Loucy (cell line): ENCODE results near the gene FA2H.
"Not testable (repeated sequence)": the region's sequence is repeated elsewhere in the genome, so short reads cannot be mapped to it uniquely, and the experiment has no call there.

Experiments
- H2AFZ ChIP-seq: fragments of 200-600 bp; sonication (generic); 2 replicates; pipeline ENCODE4 v1.6.0; 2016; ENCODE audit warnings: antibody characterized with exemption, mild to moderate bottlenecking, low read length, moderate library complexity
- H3F3A ChIP-seq: fragments of 200-600 bp; 2 replicates; pipeline ENCODE4 v1.6.0; 2016; ENCODE audit warnings: antibody characterized with exemption, low read depth, mild to moderate bottlenecking
- H3K27me3 ChIP-seq: fragments of 200-600 bp; sonication (generic); 2 replicates; pipeline ENCODE4 v1.6.1; 2014; ENCODE audit warnings: low read length, mild to moderate bottlenecking; ENCODE audit not compliant: insufficient read depth, poor library complexity, severe bottlenecking
- H3K36me3 ChIP-seq: fragments of 200-600 bp; sonication (generic); 2 replicates; pipeline ENCODE4 v1.6.1; 2016; ENCODE audit warnings: low read length; ENCODE audit not compliant: insufficient read depth
- H3K4me1 ChIP-seq: fragments of 200-600 bp; sonication (generic); 2 replicates; pipeline ENCODE4 v1.5.1; 2014; ENCODE audit warnings: low read length, mild to moderate bottlenecking; ENCODE audit not compliant: insufficient read depth, poor library complexity, severe bottlenecking
- H3K4me2 ChIP-seq: fragments of 200-600 bp; sonication (generic); 2 replicates; pipeline ENCODE4 v1.6.0; 2014; ENCODE audit warnings: antibody characterized with exemption, low read length, low read depth, mild to moderate bottlenecking; ENCODE audit not compliant: poor library complexity, severe bottlenecking
- H3K4me3 ChIP-seq: fragments of 200-600 bp; sonication (generic); 2 replicates; pipeline ENCODE4 v1.5.1; 2014; ENCODE audit warnings: low read length, mild to moderate bottlenecking, mixed read lengths; ENCODE audit not compliant: poor library complexity, severe bottlenecking
- H3K79me2 ChIP-seq: fragments of 200-600 bp; sonication (generic); 2 replicates; pipeline ENCODE4 v1.6.1; 2014; ENCODE audit warnings: low read length; ENCODE audit not compliant: insufficient read depth
- H3K9ac ChIP-seq: fragments of 200-600 bp; sonication (generic); 2 replicates; pipeline ENCODE4 v1.6.0; 2014; ENCODE audit warnings: mild to moderate bottlenecking, low read depth, low read length, moderate library complexity; ENCODE audit not compliant: poor library complexity, severe bottlenecking
- H3K9me2 ChIP-seq: fragments of 200-600 bp; sonication (generic); replicated peaks from 2 replicates; pipeline ENCODE4 v1.6.1; 2016; ENCODE audit warnings: low read depth, low read length, mixed read lengths
- H3K9me3 ChIP-seq: fragments of 200-600 bp; sonication (generic); 2 replicates; pipeline ENCODE4 v1.6.1; 2014; ENCODE audit warnings: mild to moderate bottlenecking, antibody characterized with exemption, low read length, low read depth; ENCODE audit not compliant: insufficient read depth
- H4K20me1 ChIP-seq: fragments of 200-600 bp; sonication (generic); 2 replicates; pipeline ENCODE4 v1.6.0; 2014; ENCODE audit warnings: antibody characterized with exemption, low read length, mild to moderate bottlenecking; ENCODE audit not compliant: insufficient read depth, poor library complexity, severe bottlenecking
- CTCF ChIP-seq: fragments of 200-600 bp; sonication (generic); conservative IDR thresholded peaks from 2 replicates; pipeline ENCODE4 v1.5.1; 2014; ENCODE audit warnings: mild to moderate bottlenecking, antibody characterized with exemption, low read length
- EZH2phosphoT487 ChIP-seq: fragments of 200-600 bp; IDR thresholded peaks from 2 replicates; pipeline ENCODE4 v1.6.1; 2018; ENCODE audit warnings: antibody characterized with exemption, mild to moderate bottlenecking, moderate library complexity, borderline replicate concordance

Gene FA2H

GRCh38 chr16:74811911-74812310, 37.3 kb upstream of the FA2H start:
- no peaks in the 10 kb centered on the region for H3K36me3 ChIP-seq
- H3K4me2 ChIP-seq, result no peak overlapping the region
- no peaks in the 10 kb centered on the region for H3K9me2 ChIP-seq
- H3K79me2 ChIP-seq, result no peaks in the 10 kb centered on the region
- no peak for TF ChIP-seq CTCF
- no peak for TF ChIP-seq EZH2phosphoT487
- peaks cover 4% of the 10 kb centered on the region for H3K4me1 ChIP-seq
- H3F3A ChIP-seq, result no peaks in the 10 kb centered on the region
- no peak overlapping the region for H3K4me3 ChIP-seq
- H3K9ac ChIP-seq, result no peak overlapping the region
- 0 out of 2 replicates have a peak, but pooled peaks cover 6% of the 10 kb centered on the region for H3K9me3 ChIP-seq
- no peaks in the 10 kb centered on the region for H3K27me3 ChIP-seq
- no peak overlapping the region for H2AFZ ChIP-seq
- H4K20me1 ChIP-seq, result no peaks in the 10 kb centered on the region

- H3K27me3 ChIP-seq, H3K4me2 ChIP-seq, H4K20me1 ChIP-seq, H3K4me1 ChIP-seq, H3F3A ChIP-seq, H3K9ac ChIP-seq, H3K79me2 ChIP-seq, H3K9me3 ChIP-seq, H3K9me2 ChIP-seq, H3K4me3 ChIP-seq, H3K36me3 ChIP-seq, H2AFZ ChIP-seq: not testable (repeated sequence)
Measured at GRCh38 chr16:74811216-74811615, 36.6 kb upstream of the FA2H start.

GRCh38 chr16:74807052-74807646, 32.5 kb upstream of the FA2H start:
- Histone ChIP-seq H3K9me3 (peaks cover 6% of the 10 kb centered on the region; the same call in 1 of the 2 replicates), H3K9me2 (no peaks in the 10 kb centered on the region), H3K4me3 (no peak overlapping the region), H3K27me3 (peaks cover 4% of the 10 kb centered on the region), H2AFZ (no peak overlapping the region), H3K4me2 (no peak overlapping the region), H3F3A (no peaks in the 10 kb centered on the region), H3K9ac (no peak overlapping the region), H4K20me1 (no peaks in the 10 kb centered on the region), H3K4me1 (no peaks in the 10 kb centered on the region), H3K79me2 (no peaks in the 10 kb centered on the region), H3K36me3 (no peaks in the 10 kb centered on the region)
- no peak for TF ChIP-seq CTCF

- no peaks in the 10 kb centered on the region for H3K4me1 ChIP-seq
- peaks cover 4% of the 10 kb centered on the region for H3K27me3 ChIP-seq
- no peaks in the 10 kb centered on the region for H3K79me2 ChIP-seq
- no peaks in the 10 kb centered on the region for H3K36me3 ChIP-seq
- TF ChIP-seq EZH2phosphoT487, result no peak
- TF ChIP-seq CTCF, result no peak
- no peaks in the 10 kb centered on the region for H3K9me2 ChIP-seq
- H3K9me3 ChIP-seq, result peaks cover 6% of the 10 kb centered on the region; the same call in 1 of the 2 replicates
- no peak overlapping the region for H3K9ac ChIP-seq
- H3F3A ChIP-seq, result no peaks in the 10 kb centered on the region
- H2AFZ ChIP-seq, result no peak overlapping the region
- no peak overlapping the region for H3K4me2 ChIP-seq
- no peak overlapping the region for H3K4me3 ChIP-seq
- H4K20me1 ChIP-seq, result no peaks in the 10 kb centered on the region
Measured at GRCh38 chr16:74800216-74800871, 25.7 kb upstream of the FA2H start.
